Keratinocyte (primary cell): ENCODE data around the gene BICD2. TPM values are rescaled to one million over a fixed set of nuclear protein-coding genes. Genes with fewer than 3 reads are reported as not detected.
A peak's percentile ranks its signal among the peaks of the same experiment; 100 is the strongest.

Experiments used
- DNase-seq: peaks from one replicate; pipeline ENCODE4 v3.0.0-alpha.2; 2011; ENCODE audit warnings: low read depth, missing footprints, low spot score
- FAIRE-seq: peaks from 2 replicates; lab custom pipeline; 2011; peaks lifted over from hg19 to GRCh38; lab: Jason Lieb, UNC
- H2AFZ ChIP-seq: 2 replicates; pipeline ENCODE4 v1.6.0; 2012; ENCODE audit warnings: low read length, control low read depth, inconsistent platforms; ENCODE audit not compliant: control insufficient read depth
- H3K27ac ChIP-seq: 2 replicates; pipeline ENCODE4 v1.5.1; 2011; ENCODE audit warnings: low read length; ENCODE audit not compliant: control insufficient read depth, insufficient read depth
- H3K27me3 ChIP-seq: 3 replicates; pipeline ENCODE4 v1.6.0; 2011; ENCODE audit warnings: low read length; ENCODE audit not compliant: control insufficient read depth, insufficient read depth; ENCODE audit errors: extremely low read depth
- H3K36me3 ChIP-seq, 2 experiments: 2 replicates in 1 of 2; 3 replicates in 1 of 2; pipeline ENCODE4 v1.5.1; 2011; ENCODE audit warnings: low read length in 2 of 2, mild to moderate bottlenecking in 1 of 2; ENCODE audit not compliant: control insufficient read depth in 2 of 2, insufficient read depth in 2 of 2; ENCODE audit errors: extremely low read depth in 1 of 2
- H3K4me1 ChIP-seq: 3 replicates; pipeline ENCODE4 v1.5.1; 2011; ENCODE audit warnings: low read length; ENCODE audit not compliant: control insufficient read depth, insufficient read depth; ENCODE audit errors: extremely low read depth
- H3K4me2 ChIP-seq: 3 replicates; pipeline ENCODE4 v1.6.0; 2011; ENCODE audit warnings: low read depth, low read length; ENCODE audit not compliant: control insufficient read depth, insufficient read depth; ENCODE audit errors: extremely low read depth
- H3K4me3 ChIP-seq, 3 experiments: fragments of 200-600 bp in 1 of 3; sonication (generic) in 1 of 3; 2 replicates in 2 of 3; 3 replicates in 1 of 3; pipeline ENCODE4 v1.5.1; 2011 to 2016; ENCODE audit warnings: low read length in 3 of 3, mild to moderate bottlenecking in 3 of 3, control low read depth in 2 of 3, inconsistent platforms in 1 of 3, low read depth in 1 of 3, mixed read lengths in 1 of 3, mixed run types in 1 of 3, moderate library complexity in 1 of 3; ENCODE audit not compliant: control insufficient read depth in 2 of 3, insufficient read depth in 2 of 3; ENCODE audit errors: extremely low read depth in 1 of 3
- H3K79me2 ChIP-seq: 2 replicates; pipeline ENCODE4 v1.6.0; 2012; ENCODE audit warnings: low read length; ENCODE audit not compliant: control insufficient read depth, insufficient read depth
- H3K9ac ChIP-seq: 3 replicates; pipeline ENCODE4 v1.6.0; 2011; ENCODE audit warnings: low read length; ENCODE audit not compliant: control insufficient read depth, insufficient read depth; ENCODE audit errors: extremely low read depth
- H3K9me1 ChIP-seq: 3 replicates; pipeline ENCODE4 v1.6.0; 2011; ENCODE audit warnings: low read length; ENCODE audit not compliant: control insufficient read depth, insufficient read depth; ENCODE audit errors: extremely low read depth
- H3K9me3 ChIP-seq: 2 replicates; pipeline ENCODE4 v1.5.1; 2012; ENCODE audit warnings: low read depth, low read length; ENCODE audit not compliant: control insufficient read depth
- H4K20me1 ChIP-seq: 3 replicates; pipeline ENCODE4 v1.6.0; 2011; ENCODE audit warnings: low read length; ENCODE audit not compliant: control insufficient read depth, insufficient read depth; ENCODE audit errors: extremely low read depth
- CTCF ChIP-seq, 3 experiments: IDR thresholded peaks in 1 of 3; conservative IDR thresholded peaks in 1 of 3; optimal IDR thresholded peaks in 1 of 3; 2 replicates in 2 of 3; 3 replicates in 1 of 3; pipeline versions ENCODE3 to v1.5.1; 2011; ENCODE audit warnings: low read length in 3 of 3, mild to moderate bottlenecking in 3 of 3, moderate library complexity in 2 of 3, control low read depth in 1 of 3, inconsistent platforms in 1 of 3; ENCODE audit not compliant: insufficient read depth in 2 of 3; ENCODE audit errors: extremely low read depth in 1 of 3
- EZH2 ChIP-seq: IDR thresholded peaks from one replicate; pipeline ENCODE4 v1.6.1; 2012; ENCODE audit warnings: inconsistent platforms, mild to moderate bottlenecking, low read length, moderate library complexity
- dilution Hi-C: fragments of 300-500 bp; cut with MboI; formaldehyde crosslinking; loops from one replicate; pipeline ENCODE4 v1.7.0; 2020; ENCODE audit warnings: low sequenced_read_pairs; ENCODE audit not compliant: extremely low pct_ligation_motif_present
- polyA plus RNA-seq, 5 experiments: library from polyadenylated mRNA; depleted of rRNA in 3 of 5; stranded (reverse) in 3 of 5; stranded (forward) in 1 of 5; unstranded in 1 of 5; fragments of >200 nt; gene quantifications; 1 replicate in 1 of 5; 2 replicates in 3 of 5; 3 replicates in 1 of 5; pipeline versions ENCODE4 v1.2.1 to v1.2.3, GENCODE V29; 2011 to 2012; ENCODE audit warnings: missing spikeins in 2 of 5, low read depth in 1 of 5, low replicate concordance in 1 of 5

Gene BICD2
- polyA plus RNA-seq, 1 donor (not counting 4 experiments of a cell fraction or from before 2014, with no cell fraction given) = 41.9 TPM

GRCh38 chr9:92749934-92750315, 14.7 kb downstream of the BICD2 start:
- Histone ChIP-seq H3K9ac (peak overlapping the region; percentile 5), H3K9me3 (no peaks in the 10 kb centered on the region), H3K4me2 (peak overlapping the region; percentile 83), H3K4me1 (peaks cover 42% of the 10 kb centered on the region), H4K20me1 (peaks cover 10% of the 10 kb centered on the region), H3K36me3 (peaks cover 1 to 5% of the 10 kb centered on the region in 2 experiments), H2AFZ (no peak overlapping the region), H3K9me1 (peaks cover 17% of the 10 kb centered on the region), H3K4me3 (no peak overlapping the region), H3K27ac (peak overlapping the region; percentile 54), H3K79me2 (peaks cover 97% of the 10 kb centered on the region), H3K27me3 (no peaks in the 10 kb centered on the region)
- peak; percentile 98 for FAIRE-seq
- dilution Hi-C loops = no loop called here
- no peak for TF ChIP-seq EZH2
- no peak for TF ChIP-seq CTCF (optimal IDR thresholded peaks at IDR 0.05 in 1 of 3, IDR thresholded peaks at IDR 0.05 in 1 of 3, conservative IDR thresholded peaks at IDR 0.05 in 1 of 3; ENCODE audit: extremely low read depth in 1 of 3, insufficient read depth in 2 of 3, low read length in 3 of 3)
- DNase-seq = no peak

DNA sequence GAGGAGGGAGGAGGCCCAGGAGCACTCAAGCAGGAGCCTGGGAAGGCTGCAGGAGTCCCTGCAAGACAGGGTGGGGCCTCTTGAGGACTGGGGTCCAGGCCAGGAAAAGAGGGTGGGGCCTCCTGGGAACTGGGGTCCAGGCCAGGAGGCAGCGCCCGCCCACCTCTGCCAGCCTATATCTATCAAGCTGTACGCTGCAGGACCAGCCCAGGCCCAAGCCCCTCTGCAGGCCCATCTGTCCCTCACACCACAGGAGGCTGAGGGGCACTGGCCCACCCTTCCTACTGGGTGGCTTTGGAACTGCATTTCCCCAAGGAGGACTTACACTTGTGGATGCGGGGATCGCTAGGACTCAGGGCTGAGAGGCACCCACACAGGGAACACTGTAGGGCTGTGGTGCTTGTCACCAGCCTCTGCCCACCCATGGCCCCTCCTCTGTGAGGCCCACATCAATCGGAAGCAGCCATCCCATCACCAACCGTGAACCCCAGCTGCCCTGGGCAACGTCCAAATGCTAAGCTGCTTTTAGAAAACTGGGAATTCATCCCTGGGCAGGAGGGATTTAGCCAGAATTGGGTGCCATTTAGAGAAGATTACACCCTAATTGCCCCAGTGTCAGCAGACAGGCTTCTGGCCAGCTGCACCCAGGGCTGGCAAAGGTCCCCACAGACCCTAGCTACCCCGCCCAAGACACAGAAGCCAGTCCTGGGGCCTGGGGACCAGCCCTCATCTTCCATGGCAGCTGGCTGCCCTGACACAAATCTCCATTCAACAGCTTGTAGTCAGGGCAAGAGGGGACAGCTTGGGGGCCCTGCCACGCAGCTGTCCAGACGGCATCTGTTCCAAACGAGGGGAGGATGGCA, 15.3 kb downstream of the BICD2 start:
- dilution Hi-C loops = no loop called here
- H3K36me3 ChIP-seq = peaks cover 1 to 3% of the 10 kb centered on the region in 2 experiments
- TF ChIP-seq CTCF (optimal IDR thresholded peaks at IDR 0.05 in 1 of 3, IDR thresholded peaks at IDR 0.05 in 1 of 3, conservative IDR thresholded peaks at IDR 0.05 in 1 of 3; ENCODE audit: extremely low read depth in 1 of 3, insufficient read depth in 2 of 3, low read length in 3 of 3) (no peak), EZH2 (no peak)
- H3K4me2 ChIP-seq = peak overlapping the region; percentile 83
- DNase-seq (no peak), FAIRE-seq (no peak)
- H2AFZ ChIP-seq = no peak overlapping the region
- H3K9ac ChIP-seq = peak overlapping the region; percentile 5
- H3K9me1 ChIP-seq = peaks cover 17% of the 10 kb centered on the region
- H3K27me3 ChIP-seq = no peaks in the 10 kb centered on the region
- peaks cover 9% of the 10 kb centered on the region for H4K20me1 ChIP-seq
- peaks cover 100% of the 10 kb centered on the region for H3K79me2 ChIP-seq
- no peaks in the 10 kb centered on the region for H3K9me3 ChIP-seq
- H3K4me3 ChIP-seq = no peak overlapping the region
- H3K4me1 ChIP-seq = peaks cover 42% of the 10 kb centered on the region
- peak overlapping the region; percentile 54 for H3K27ac ChIP-seq
